ENCODE measurements around the gene PTK7. TPM values are rescaled to one million over a fixed set of nuclear protein-coding genes. Genes with fewer than 3 reads are reported as not detected.

The PTK7 gene
- total and polyA plus RNA-seq, 2 donors (not counting 3 experiments of a cell fraction or from before 2014, with no cell fraction given) = 41.9 to 65.6 TPM

DNA sequence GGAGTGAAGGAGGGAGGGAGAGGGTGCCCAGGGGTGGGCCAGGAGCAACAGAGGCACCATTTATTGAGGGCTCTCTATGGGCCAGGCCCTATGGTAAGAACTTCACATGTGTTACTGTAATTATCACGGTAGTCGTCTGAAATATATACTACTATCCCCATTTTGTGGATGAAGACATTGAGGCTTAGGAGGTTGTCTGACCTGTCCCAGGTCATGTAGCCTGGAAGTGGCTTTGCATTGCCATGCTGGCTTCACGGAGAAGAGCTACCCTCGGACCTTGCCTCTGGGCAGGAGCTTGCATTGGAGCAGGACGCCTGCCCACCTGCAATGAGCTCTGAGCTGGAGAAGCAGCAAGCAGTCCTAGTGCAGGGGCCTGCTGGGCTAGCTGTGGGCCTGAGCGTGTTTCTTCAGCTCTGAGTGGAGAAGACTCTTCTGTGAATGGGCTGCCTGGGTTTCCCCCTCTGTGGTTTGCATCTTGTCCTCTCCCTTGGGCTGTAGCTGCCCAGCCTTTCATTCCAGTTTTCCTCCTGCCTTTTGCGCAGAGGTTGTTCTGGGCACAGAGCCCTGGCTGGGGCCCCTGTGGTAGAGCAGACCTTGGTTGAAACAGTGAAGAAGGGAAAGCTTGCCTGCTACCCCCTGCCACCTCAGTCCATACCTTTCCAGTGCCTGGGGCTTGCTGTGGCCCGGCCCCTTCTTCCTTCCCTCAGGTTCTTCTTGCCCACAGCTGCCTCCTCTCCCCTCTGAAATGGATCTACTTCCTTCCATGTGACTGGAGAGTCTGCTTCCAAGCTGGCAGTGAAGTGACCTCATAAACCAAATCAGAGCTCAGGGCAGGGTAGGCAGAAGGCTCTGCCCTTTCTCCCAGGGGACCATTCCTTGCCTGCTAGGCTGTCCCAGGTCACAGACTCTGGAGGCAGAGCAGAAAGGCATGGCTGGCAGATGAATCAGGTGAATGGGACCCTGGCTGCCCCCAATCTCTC lies 70.9 kb downstream of the PTK7 start:
- no peaks in the 10 kb centered on the region for H3K27me3 ChIP-seq (ENCODE audit: control insufficient read depth in 2 of 2, insufficient read depth in 2 of 2, low read length in 2 of 2)
- dilution Hi-C loops (cut with MboI; ENCODE audit: extremely low pct_ligation_motif_present, low sequenced_read_pairs) = no loop called here
- TF ChIP-seq POLR2A (IDR thresholded peaks at IDR 0.05; ENCODE audit: low read depth, low read length) (no peak), JUN (IDR thresholded peaks at IDR 0.05; ENCODE audit: borderline replicate concordance, insufficient read depth, insufficient read length, low read depth) (no peak), FOS (IDR thresholded peaks at IDR 0.05; ENCODE audit: borderline replicate concordance, insufficient read depth, low read length) (no peak), GATA2 (IDR thresholded peaks at IDR 0.05; ENCODE audit: insufficient read depth, insufficient read length, low read depth, low read length) (no peak)
- TF ChIP-seq, protein P1, sequence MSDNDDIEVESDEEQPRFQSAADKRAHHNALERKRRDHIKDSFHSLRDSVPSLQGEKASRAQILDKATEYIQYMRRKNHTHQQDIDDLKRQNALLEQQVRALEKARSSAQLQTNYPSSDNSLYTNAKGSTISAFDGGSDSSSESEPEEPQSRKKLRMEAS (IDR thresholded peaks at IDR 0.05; ENCODE audit: insufficient read depth, insufficient read length) = no peak
- no peaks in the 10 kb centered on the region for H3K9me3 ChIP-seq (replicated peaks; ENCODE audit: control insufficient read depth, insufficient read depth, low read length)
- no TSS peak for BruUV-seq (replicated peaks)
- DNase-seq (ENCODE audit: low read depth, low spot score) (no peak), FAIRE-seq (no peak)
- H3K4me3 ChIP-seq (replicated peaks in 1 of 3; ENCODE audit: insufficient read depth in 1 of 3, low read depth in 1 of 3, low read length in 3 of 3) = no peak overlapping the region
- no peak overlapping the region for H3K27ac ChIP-seq (ENCODE audit: insufficient read depth, low read depth, low read length)
- H3K9ac ChIP-seq (replicated peaks; ENCODE audit: extremely low read depth, insufficient read depth, low read length) = no peak overlapping the region
- no peak overlapping the region for H2AFZ ChIP-seq (ENCODE audit: low read depth, low read length)
- H3K4me2 ChIP-seq (ENCODE audit: insufficient read depth, low read length) = no peak overlapping the region
- CTCF ChIA-PET = interaction anchor here (1.2 to 1.3 kb wide), 3 partner anchors 24 to 181 kb away, joined by 3 to 4 read pairs (median 4); partner anchors contain the start of gene CUL7
- H3K4me1 ChIP-seq (ENCODE audit: control insufficient read depth, extremely low read depth, insufficient read depth, low read length) = peaks cover 5% of the 10 kb centered on the region
- no peaks in the 10 kb centered on the region for H3K9me1 ChIP-seq (replicated peaks; ENCODE audit: control insufficient read depth, extremely low read depth, insufficient read depth, low read length)
- no peaks in the 10 kb centered on the region for H3K79me2 ChIP-seq (ENCODE audit: control insufficient read depth, insufficient read depth, low read length)
- H4K20me1 ChIP-seq (replicated peaks; ENCODE audit: control insufficient read depth, extremely low read depth, insufficient read depth, low read length) = no peaks in the 10 kb centered on the region
- POLR2A ChIA-PET = no interaction called here
- H3K36me3 ChIP-seq (ENCODE audit: control insufficient read depth in 2 of 2, extremely low read depth in 1 of 2, insufficient read depth in 2 of 2, low read length in 2 of 2) = no peaks in the 10 kb centered on the region
- intact Hi-C loops (cut with micrococcal nuclease) = no loop called here
